ENCODE measurements around the gene SEMA5A. TPM values are rescaled to one million over a fixed set of nuclear protein-coding genes. Genes with fewer than 3 reads are reported as not detected.
"Not testable (repeated sequence)": the region's sequence is repeated elsewhere in the genome, so short reads cannot be mapped to it uniquely, and the experiment has no call there.

SEMA5A gene
- total RNA-seq, 1 experiment from 2014 or later = 22.3 TPM

- Histone ChIP-seq H3K9me3 (no peaks in the 10 kb centered on the region), H3K4me3 (no peak overlapping the region), H3K27me3 (no peaks in the 10 kb centered on the region), H3K36me3 (peaks cover 12% of the 10 kb centered on the region)
- DNase-seq = no peak
These were observed 186.8 kb downstream of the SEMA5A start for GRCh38 chr5:9358961-9359685.

GRCh38 chr5:9356351-9356825, 189.5 kb downstream of the SEMA5A start:
- H3K9me3 ChIP-seq = no peaks in the 10 kb centered on the region
- no peaks in the 10 kb centered on the region for H3K27me3 ChIP-seq
- DNase-seq = no peak
- peaks cover 7% of the 10 kb centered on the region for H3K36me3 ChIP-seq
- no peak overlapping the region for H3K4me3 ChIP-seq

DNA sequence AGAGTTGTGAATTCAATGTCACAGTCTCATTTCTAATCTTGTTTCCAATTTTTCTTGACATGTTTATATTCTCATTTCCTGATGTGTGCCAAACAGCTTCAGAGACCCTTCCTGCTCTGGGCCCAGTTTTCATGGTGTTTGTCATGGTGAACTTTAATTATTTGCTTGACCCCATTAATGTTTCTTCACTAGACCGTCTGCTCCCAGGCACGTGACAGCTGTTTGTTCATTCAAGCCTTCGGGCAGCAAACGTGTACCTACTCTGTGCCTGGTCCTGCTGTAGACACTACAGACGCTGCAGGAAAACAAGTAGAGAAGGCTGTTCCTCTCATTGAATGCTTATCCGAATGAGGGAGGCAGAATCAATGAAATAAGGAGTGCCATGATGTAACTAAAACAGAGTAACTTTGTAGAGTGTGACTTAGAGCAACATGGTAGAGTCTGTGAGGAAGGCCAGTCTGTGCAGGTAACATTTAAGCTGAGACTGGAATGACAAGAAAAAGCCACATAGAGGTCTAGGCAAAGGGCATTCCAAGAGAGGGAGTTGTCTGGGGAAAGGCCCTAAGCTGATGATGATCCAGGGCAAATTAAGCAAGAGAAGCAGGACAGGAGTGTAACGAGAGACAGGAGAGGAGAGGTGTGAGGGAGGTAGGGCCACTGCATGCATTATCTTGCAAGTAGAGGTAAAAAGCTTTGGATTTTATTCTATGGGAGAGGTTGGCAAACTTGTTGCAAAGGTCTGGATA, 191.4 kb downstream of the SEMA5A start:
- H3K27me3 ChIP-seq = no peaks in the 10 kb centered on the region
- DNase-seq = no peak
- no peak overlapping the region for H3K4me3 ChIP-seq
- no peaks in the 10 kb centered on the region for H3K9me3 ChIP-seq
- H3K36me3 ChIP-seq = peaks cover 7% of the 10 kb centered on the region

- DNase-seq, H3K9me3 ChIP-seq, H3K4me3 ChIP-seq, H3K27me3 ChIP-seq, H3K36me3 ChIP-seq: not testable (repeated sequence)
These were observed 192.8 kb downstream of the SEMA5A start for GRCh38 chr5:9353048-9353447.

DNA sequence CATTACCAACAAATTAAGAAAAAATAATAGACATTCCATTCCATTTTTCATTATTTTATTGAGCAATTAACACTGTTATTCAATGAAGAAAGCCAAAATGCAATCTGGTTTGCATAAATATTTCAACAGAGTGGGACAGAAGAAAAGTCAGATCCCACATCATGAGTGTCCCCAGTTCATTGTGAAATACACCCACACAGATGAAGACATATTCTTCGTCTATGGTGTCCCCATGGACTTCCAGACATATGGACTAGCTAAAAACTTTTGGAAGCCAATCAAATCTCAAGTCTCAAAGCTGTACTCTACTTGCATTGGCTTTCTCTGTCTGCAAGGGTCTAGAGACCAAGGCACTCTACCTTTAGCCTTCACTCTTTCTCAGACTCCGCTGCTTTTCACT, 194.3 kb downstream of the SEMA5A start:
- Histone ChIP-seq H3K27me3 (no peaks in the 10 kb centered on the region), H3K36me3 (no peaks in the 10 kb centered on the region; the same call in 1 of the 2 replicates), H3K4me3 (no peak overlapping the region), H3K9me3 (no peaks in the 10 kb centered on the region)
- no peak for DNase-seq

GRCh38 chr5:9350301-9350797, 195.5 kb downstream of the SEMA5A start:
- H3K4me3 ChIP-seq = no peak overlapping the region
- H3K9me3 ChIP-seq = no peaks in the 10 kb centered on the region
- no peaks in the 10 kb centered on the region for H3K36me3 ChIP-seq
- H3K27me3 ChIP-seq = no peaks in the 10 kb centered on the region
- DNase-seq = peak; percentile 75

DNA sequence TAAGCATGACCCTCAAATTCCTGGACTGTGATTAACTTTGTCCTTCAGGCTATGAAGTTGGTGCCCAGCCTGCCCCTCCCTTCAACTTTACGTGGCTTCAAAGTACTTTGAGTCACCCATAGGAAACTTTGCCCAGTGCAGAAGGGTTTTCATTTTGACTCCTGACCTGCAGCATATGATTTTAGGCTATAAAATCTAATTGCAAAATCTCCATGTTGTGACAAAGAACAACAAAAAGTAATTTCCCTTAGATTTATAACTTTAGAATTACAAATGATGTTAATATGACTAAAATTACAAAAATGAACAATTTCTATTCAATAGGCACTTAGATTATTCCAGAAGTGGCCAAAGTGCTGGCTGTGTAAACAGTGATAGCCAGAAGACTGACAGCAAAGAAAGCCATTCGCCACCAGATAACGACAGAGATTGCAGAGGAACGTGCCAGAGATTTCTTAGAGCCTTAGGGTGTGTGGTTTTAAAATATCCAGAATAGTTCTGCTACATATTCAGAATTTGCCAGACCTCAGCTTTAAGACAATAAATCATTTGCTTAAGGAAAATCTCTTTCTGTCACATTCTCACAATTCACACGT, 197.4 kb downstream of the SEMA5A start:
- Histone ChIP-seq H3K4me3 (no peak overlapping the region), H3K36me3 (no peaks in the 10 kb centered on the region; the same call in 1 of the 2 replicates), H3K9me3 (no peaks in the 10 kb centered on the region), H3K27me3 (no peaks in the 10 kb centered on the region)
- DNase-seq = peak; percentile 84

DNA sequence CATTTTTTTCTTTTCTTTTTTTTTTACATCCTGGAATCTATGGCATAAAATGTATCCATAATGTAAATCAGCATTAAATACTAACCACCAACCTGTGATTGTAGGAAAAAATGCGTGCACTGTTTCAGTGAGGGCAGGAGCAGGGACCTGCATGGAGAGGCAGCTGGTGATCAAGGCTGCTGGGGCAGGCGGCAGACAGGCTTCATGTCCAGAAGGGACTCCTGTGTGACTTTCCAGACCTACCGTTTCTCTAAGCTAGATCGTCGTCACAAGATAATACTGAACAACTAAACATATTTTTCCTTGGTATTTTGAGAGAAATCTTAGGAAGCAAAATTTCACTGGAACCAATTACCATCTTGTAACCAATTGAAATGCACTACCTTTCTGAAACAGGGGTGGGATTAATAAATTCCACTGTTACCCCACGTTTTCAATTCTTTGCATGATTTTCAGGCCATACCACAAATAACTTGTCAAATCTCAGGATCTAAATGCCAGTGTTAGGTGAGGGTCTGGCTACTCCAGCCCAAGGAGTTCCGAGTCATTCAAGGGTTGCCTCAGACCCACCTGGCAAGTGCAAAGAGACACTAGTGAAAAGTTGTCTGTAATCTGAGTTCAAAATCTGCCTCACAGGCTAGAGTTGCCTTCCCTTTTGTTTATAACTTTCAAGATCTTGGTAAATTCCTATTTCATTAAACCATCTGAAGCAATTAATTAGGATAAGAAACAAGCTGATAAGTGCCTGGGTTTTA, 198.2 kb downstream of the SEMA5A start:
- Histone ChIP-seq H3K36me3 (no peaks in the 10 kb centered on the region; the same call in 1 of the 2 replicates), H3K4me3 (no peak overlapping the region), H3K27me3 (no peaks in the 10 kb centered on the region), H3K9me3 (no peaks in the 10 kb centered on the region)
- peak; percentile 18 for DNase-seq

DNA sequence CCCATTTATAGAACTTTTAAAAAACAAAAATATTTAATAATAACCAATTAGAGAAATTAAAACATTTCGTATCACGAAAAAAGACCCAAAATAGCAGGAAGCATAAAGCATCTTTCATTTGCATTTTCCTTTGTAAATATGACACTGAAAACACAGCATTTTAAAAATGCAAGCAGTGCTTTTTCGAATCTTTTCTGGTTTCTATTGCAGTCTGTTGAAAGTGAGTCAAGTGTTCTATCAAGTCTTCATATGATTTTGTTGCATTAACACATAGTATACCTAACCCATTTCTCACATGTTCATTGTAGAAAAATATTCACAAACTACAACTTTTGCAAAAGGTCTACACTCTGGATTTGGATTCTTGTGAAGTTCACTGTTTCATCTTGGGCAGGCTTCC, 198.8 kb downstream of the SEMA5A start:
- H3K36me3 ChIP-seq = no peaks in the 10 kb centered on the region; the same call in 1 of the 2 replicates
- H3K27me3 ChIP-seq = no peaks in the 10 kb centered on the region
- no peaks in the 10 kb centered on the region for H3K9me3 ChIP-seq
- H3K4me3 ChIP-seq = no peak overlapping the region
- DNase-seq = no peak

DNA sequence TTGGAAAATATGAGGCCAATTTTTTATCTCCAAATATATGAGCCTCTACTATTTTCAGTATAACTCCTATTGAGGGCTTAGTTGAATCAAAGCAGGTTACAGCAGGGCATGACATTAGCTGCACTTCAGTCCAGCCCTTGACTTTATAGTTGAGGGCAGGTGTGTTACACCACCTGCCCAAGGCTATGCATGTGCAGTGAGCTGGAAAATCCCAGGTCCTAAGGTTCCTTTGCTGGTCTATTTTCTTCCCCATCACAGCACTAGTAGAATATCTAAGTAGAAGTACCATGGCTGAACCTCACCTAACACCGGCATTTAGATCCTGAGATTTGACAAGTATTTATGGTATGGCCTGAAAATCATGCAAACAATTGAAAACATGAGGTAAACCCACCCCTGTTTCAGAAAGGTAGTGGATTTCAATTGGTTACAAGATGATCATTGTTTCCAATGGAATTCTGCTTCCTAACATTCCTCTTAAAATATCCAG, 201.1 kb downstream of the SEMA5A start:
- Histone ChIP-seq H3K27me3 (no peaks in the 10 kb centered on the region), H3K36me3 (no peaks in the 10 kb centered on the region; the same call in 1 of the 2 replicates), H3K9me3 (no peaks in the 10 kb centered on the region), H3K4me3 (no peak overlapping the region)
- DNase-seq = no peak

GRCh38 chr5:9343146-9343850, 202.6 kb downstream of the SEMA5A start:
- no peaks in the 10 kb centered on the region for H3K9me3 ChIP-seq
- no peaks in the 10 kb centered on the region for H3K27me3 ChIP-seq
- no peak overlapping the region for H3K4me3 ChIP-seq
- H3K36me3 ChIP-seq = no peaks in the 10 kb centered on the region; the same call in 1 of the 2 replicates
- no peak for DNase-seq

DNA sequence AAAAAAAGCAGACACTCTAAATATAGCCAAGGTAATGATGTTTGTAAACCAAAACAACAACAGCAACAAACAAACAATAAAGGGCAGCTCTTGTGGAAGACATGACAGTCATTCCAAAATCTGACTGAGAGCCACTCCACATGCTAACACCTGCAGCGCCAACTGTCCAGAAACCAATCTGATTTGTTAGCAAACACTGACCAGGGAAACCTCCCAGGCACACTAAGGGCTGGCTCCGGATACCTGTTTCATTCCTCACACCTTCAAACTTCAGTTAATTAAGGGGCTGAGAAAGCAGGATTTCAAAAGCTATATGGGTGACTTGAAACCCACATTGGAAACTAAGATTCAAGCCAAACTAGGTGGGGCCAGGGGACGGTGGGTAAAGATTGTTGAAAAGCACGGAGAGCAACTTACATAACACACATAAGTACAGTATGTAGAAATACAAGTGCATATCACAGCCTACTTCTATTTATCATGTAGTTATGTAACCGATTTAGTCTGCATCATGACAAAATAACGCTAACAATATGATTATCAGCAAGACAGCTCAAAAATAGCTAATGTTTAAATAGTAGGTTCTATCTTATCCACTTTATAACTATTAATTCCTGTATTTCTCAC, 203.6 kb downstream of the SEMA5A start:
- H3K27me3 ChIP-seq = no peaks in the 10 kb centered on the region
- H3K4me3 ChIP-seq = no peak overlapping the region
- no peaks in the 10 kb centered on the region for H3K9me3 ChIP-seq
- no peak for DNase-seq
- peaks cover 1% of the 10 kb centered on the region for H3K36me3 ChIP-seq

GRCh38 chr5:9340085-9340484, 205.8 kb downstream of the SEMA5A start:
- DNase-seq = no peak
- H3K27me3 ChIP-seq = no peaks in the 10 kb centered on the region

GRCh38 chr5:9339206-9339818, 206.6 kb downstream of the SEMA5A start:
- DNase-seq = peak; percentile 47
- Histone ChIP-seq H3K36me3 (peaks cover 15% of the 10 kb centered on the region), H3K9me3 (no peaks in the 10 kb centered on the region), H3K27me3 (no peaks in the 10 kb centered on the region), H3K4me3 (no peak overlapping the region)

More at GRCh38 chr5:9340085-9340484, 205.8 kb downstream of the SEMA5A start:
- Histone ChIP-seq H3K4me3 (no peak overlapping the region), H3K9me3 (no peaks in the 10 kb centered on the region), H3K36me3 (peaks cover 15% of the 10 kb centered on the region)

GRCh38 chr5:9338796-9339195, 207.1 kb downstream of the SEMA5A start:
- Histone ChIP-seq H3K4me3 (no peak overlapping the region), H3K27me3 (no peaks in the 10 kb centered on the region), H3K36me3 (peaks cover 15% of the 10 kb centered on the region), H3K9me3 (no peaks in the 10 kb centered on the region)
- DNase-seq = no peak
